Erythroblast (primary cell): ENCODE measurements around the gene ERBB4.
"Not testable (repeated sequence)": the region's sequence is repeated elsewhere in the genome, so short reads cannot be mapped to it uniquely, and the experiment has no call there.

Experiments
- DNase-seq, 2 experiments: peaks; one replicate each; lab custom pipeline; 2025; lab: John Stamatoyannopoulos, UW
- GATA1 ChIP-seq: IDR thresholded peaks from 2 replicates; pipeline ENCODE4 v1.6.1; 2011; ENCODE audit warnings: low read depth, mild to moderate bottlenecking, control low read depth, low read length, moderate library complexity
- POLR2A ChIP-seq: IDR thresholded peaks from 2 replicates; pipeline ENCODE4 v1.6.1; 2011; ENCODE audit warnings: mild to moderate bottlenecking, low read length

Gene ERBB4

DNA sequence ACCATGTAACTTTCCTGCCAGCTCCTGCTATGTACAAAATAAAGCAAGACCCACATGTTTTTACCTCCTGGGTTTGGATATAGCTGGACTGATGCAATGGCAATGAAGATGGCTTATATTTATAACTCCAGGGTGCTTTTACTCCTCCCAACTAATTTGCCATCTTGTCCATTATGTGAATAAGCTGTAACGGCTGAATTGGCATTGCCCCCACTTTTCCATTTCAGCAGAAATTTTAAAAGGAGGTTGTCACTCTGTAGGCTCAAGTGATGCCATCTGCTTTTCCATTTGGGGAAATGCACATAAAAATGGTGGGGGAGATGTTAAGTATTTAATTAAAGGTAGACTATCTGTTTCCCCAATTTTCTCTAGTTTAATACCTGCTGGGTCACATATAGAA lies 345.5 kb downstream of the ERBB4 start:
- no peak for DNase-seq
- TF ChIP-seq GATA1 (no peak), POLR2A (no peak)

DNA sequence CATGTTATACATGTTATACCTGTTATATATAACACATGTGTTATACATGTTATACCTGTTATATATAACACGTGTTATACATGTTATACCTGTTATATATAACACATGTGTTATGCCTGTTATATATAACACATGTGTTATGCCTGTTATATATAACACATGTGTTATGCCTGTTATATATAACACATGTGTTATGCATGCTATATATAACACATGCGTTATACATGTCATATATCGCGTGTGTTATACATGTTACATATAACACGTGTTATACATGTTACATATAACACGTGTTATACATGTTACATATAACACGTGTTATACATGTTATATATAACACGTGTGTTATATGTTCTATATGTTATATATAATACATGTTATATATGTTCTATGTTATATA lies 347.2 kb downstream of the ERBB4 start:
- DNase-seq, result not testable (repeated sequence)

DNA sequence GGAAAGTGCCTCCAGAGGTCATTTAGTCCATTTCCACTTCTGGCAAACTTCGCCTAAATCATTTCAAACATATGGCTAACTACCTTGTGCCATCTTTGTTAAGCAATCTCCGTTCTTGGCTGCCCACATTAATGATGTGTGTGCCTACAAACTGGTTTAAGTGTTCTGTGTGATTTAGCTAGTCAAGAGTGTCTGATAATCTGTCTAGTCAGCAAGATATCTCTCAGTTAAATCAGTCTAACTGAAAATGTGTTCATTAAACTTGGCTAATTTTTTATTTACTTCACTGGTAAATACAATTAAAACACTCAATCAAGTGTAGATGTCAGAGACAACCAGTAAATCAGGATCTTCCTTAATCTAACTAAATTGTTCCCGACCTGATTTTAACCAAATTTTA lies 352.4 kb downstream of the ERBB4 start:
- TF ChIP-seq GATA1 (no peak), POLR2A (no peak)
- no peak for DNase-seq

DNA sequence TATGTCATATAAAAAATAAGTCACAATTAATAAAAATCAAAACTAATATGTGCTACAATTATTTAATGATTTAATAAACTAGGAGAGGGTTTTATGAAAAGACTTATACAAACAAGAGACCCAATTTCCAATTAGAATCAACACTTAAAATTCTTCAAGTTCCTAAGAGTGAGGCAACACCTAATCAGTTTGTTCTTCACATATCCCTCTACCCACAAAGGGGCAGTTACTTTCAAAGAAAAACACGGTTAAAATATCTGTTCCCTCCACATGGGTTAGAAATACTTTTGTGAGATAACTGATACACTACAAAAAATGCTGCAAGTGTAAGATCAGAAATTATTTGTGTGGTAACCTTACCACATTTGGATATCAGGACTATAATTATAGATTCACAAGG lies 357.0 kb downstream of the ERBB4 start:
- no peak for DNase-seq
- TF ChIP-seq POLR2A (no peak), GATA1 (no peak)

DNA sequence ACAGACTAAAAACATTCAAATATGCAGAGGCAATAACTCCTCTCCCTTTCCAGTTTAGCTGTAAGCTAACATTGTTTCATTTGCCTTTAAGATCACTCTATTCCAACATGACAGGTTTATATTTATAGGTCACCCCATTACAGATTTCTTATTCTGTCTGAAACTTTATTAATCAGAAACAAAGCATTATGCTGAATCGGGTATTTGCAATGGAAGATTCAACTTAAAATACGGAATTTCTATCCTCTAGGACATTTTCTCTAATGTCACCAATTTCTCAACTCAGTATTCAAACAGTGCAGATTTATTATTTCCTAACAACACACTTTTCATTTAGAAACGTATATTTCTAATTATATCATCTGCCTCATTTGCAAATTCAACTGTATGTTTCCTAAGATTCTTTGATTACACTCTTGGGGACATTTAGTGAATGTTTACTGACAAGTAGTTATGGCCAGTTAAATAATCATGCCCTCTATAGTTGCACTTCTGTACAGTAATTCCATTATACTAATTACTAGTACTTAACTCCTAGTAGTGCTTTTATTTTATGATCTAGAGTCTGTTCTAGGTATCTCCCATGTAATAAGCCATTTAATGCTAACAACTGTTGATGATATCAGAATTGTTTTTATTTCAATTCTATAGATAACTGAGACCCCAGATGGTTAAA lies 358.1 kb downstream of the ERBB4 start:
- TF ChIP-seq POLR2A, result no peak
- TF ChIP-seq GATA1, result no peak
- no peak for DNase-seq

DNA sequence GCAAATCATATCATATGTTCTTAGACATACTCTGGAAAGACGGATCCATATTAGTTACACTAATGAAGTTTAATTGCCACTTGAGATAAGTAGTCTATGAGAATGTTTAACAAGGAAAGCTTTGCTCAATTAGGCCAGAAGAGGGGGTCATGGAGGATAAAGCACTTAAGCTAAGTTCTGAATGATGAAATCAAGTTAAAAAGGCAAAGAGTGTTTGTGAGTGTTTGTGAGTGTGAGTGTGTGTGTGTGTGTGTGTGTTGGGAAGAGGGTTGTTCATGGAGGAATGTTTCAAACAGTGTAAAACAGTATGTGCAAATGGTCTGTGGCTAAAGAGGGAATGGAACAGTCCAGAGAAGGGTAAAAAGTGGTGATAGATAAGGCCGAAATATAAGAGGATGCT lies 360.9 kb downstream of the ERBB4 start:
- DNase-seq, result no peak
- TF ChIP-seq POLR2A (no peak), GATA1 (no peak)

DNA sequence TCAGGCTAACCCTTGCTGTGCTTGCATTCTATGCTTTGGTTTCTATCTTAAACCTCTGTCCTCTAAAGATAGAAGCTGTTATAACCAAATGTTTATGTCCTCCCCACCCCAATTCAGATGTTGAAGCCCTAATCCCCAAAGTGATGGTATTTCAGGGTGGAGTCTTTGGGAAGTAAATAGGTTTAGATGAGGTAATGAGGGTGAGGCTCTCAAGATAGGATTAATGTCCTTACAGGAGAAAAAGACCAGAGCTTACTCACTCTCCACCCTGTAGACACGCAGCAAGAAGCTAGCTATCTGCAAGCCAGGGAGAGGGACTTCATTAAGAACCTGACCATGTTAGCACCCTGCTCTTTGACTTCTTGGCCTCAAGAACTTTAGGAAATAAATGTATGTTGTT lies 362.5 kb downstream of the ERBB4 start:
- no peak for TF ChIP-seq POLR2A
- TF ChIP-seq GATA1, result no peak
- DNase-seq, result no peak

DNA sequence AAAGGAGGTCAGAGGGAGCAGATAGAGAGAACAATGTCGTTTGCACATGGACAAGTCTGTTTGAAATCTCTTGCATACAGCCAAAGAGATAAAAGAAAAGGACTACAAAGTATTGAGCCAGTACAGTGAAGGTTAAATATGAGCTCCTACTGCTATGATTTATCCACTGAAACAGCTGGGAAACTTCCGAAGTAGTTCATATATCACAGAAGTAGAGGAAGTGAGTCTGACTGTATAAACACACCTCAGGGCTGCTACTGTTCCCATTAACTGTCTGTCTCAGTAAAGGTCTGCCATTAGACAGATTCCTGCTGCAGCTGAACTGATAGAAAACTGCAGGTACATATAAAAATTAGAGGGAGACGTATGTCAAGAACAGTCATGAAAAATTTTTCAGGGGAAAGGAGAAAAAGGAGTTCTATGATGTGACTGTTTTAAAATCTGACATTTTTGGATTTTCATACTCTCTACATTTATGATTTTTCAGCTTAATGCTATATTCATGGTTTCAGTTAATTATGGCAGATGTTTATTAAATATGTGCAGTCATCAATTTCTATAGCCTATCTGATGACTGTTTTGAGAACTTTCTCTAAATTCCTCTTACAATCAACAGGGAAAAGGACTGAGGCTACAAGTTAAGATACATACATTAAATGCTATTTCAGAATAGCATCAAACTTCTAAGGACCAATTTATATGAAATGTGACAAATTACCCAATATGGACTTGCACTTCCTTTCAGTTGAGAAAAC lies 364.7 kb downstream of the ERBB4 start:
- no peak for DNase-seq

DNA sequence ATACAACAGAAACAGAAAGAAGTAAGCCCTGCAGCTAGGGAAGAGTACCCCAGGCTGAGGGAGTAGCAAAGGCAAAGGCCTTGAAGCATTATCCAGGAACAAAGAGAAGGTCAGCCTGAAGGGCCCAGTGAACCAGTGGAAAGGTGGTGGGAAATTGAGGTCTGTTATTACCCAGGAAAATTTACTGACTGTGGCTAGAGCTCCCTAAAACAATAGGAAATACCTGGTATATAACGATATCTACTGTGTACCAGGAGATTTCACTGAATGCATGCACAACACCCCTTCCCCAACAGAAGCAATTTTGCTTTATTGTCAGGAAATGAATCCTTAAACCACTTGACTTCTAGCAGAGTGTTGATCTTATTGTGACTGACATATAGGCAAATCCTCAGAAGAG lies 365.3 kb downstream of the ERBB4 start:
- DNase-seq, result no peak
- TF ChIP-seq POLR2A (no peak), GATA1 (no peak)

More for the DNA sequence above, 364.7 kb downstream of the ERBB4 start:
- TF ChIP-seq POLR2A (no peak), GATA1 (no peak)

DNA sequence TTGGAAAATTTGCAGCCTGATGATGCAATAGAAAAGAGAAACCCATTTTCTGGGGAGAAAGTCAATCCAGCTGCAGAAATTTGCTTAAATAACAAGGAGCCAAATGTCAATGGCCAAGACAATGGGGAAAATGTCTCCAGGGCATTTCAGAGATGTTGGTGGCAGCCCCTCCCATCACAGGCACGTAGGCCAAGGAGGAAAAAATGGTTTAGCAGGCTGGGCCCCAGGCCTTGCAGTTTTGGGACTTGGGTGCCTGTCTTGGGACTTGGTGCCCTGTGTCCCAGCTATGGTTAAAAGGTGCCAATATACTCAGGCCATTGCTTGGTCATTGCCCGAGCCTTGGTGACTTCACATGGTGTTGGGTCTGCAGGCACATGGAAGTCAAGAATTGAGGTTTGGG lies 368.2 kb downstream of the ERBB4 start:
- TF ChIP-seq GATA1 (no peak), POLR2A (no peak)
- no peak for DNase-seq

DNA sequence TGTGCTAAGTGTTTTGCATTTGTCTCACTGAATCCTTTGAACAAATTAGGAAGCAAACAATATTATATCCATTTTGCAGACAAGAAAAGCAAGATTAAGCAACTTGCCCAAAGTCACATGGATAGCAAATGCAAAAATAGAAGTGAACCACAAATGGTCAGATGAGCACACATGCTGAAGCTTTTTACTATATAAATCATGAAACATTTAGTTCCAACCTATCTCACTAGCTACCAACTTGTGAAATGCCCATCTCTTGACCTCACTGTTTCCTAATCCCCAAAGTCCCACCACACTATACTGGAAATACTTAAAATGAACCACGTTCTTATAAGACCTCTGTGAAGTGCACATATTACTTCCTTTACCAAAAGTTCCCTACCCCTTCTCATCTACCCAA lies 380.5 kb downstream of the ERBB4 start:
- TF ChIP-seq GATA1, result no peak
- no peak for TF ChIP-seq POLR2A
- DNase-seq, result no peak

DNA sequence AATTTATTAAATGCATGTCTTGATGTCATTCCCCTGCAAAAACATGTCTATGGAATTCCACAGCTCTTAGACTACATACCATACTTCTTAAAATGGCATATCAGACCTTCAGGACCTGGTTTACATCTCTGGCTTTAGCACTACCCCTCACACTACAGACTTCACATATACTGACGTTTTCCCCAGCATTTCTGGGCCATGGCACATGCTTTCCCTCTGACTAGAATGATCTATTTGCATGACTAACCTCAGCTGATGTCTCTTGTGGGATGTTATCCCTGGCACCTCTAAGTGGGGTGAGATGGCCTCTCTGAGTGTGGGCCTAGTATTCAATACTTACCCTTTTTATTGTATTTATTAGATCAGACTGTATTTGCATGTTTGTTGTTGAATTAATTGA lies 381.6 kb downstream of the ERBB4 start:
- no peak for TF ChIP-seq POLR2A
- TF ChIP-seq GATA1, result no peak
- no peak for DNase-seq

DNA sequence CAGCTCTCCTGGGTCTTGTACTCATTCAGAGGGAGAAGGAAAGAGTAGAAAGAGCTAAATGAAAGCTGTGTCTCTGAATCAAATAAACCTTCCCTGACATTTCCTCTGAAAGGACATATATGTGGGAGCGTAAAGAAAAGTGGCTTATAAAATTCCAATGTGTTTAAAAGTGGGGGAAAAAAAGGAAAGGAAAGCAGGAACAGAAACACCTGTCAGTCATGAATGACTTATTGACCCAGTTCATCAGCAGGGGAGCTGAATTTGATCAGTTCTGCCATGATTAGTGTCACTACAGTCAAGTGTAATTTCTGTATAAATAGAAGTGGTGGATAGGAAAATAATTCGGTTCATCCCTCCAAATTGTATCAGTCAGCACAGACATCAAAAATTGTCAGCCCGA lies 382.5 kb downstream of the ERBB4 start:
- TF ChIP-seq POLR2A, result no peak
- TF ChIP-seq GATA1, result no peak
- DNase-seq, result no peak

DNA sequence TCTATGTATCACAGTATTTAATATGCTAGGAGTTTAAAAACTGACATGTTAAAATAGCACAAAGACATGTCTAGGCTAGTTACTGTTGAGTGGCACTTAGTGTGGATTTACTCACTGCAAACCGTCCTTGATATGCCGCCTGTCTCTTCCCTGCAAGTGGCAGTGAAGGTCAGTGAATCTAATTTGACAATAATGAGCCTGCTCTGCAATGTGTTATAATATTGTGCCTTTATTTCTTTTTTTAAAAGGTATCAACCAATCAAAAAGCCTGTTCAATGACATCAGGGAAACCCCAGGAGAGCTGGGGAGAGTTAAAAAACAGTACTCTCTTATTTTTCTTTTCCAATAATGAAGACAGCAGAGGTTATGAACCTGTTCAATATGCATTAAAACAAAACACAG lies 384.1 kb downstream of the ERBB4 start:
- DNase-seq, result no peak
- TF ChIP-seq GATA1 (no peak), POLR2A (no peak)

DNA sequence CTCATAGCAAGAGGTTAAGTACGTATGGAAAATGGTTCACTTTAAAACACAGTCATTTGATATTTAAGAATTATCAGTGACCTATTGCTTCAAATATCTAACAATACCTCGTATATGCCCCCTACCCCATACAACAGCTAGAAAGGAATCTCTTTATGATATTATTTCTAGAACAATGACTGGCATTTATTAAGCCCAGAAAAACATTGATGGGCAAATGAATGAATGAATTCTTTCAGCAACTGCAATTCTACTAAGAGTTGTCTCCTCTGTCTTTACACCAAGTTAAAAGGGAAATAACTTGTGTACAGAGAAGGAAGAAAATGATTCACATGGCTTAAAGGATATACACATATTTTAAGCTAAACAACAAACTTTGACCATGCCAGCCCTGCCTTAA lies 384.7 kb downstream of the ERBB4 start:
- DNase-seq, result no peak
- no peak for TF ChIP-seq GATA1
- no peak for TF ChIP-seq POLR2A
